NOMO-1 treated with dmso at 0.1 percent for 144 hours (cell line): ENCODE measurements around the gene DNAJB1.
A peak's percentile ranks its signal among the peaks of the same experiment; 100 is the strongest.

Source experiments
- DNase-seq: peaks from one replicate; lab custom pipeline; 2025; ENCODE audit not compliant: unreplicated experiment; lab: John Stamatoyannopoulos, UW

Gene DNAJB1

DNA sequence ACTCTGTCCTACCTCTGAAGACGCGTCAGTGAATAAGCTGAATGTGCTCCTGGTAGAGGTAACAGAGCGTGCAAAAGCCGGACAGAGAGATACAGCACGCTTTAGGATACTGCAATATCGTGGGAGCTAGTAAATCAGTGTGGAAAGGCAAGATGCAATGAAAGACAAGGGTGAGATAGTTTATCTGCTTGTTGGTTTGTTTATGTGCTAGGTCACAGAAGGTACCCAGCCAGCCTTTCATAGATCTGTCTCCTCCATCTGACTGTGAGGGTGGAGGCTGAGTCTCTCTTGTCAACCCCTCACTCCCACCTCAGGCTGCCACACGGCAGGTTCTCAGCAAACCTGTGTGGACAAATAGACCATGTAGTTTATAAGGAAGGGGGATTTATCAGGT lies 21.4 kb downstream of the DNAJB1 start:
- DNase-seq, result no peak

DNA sequence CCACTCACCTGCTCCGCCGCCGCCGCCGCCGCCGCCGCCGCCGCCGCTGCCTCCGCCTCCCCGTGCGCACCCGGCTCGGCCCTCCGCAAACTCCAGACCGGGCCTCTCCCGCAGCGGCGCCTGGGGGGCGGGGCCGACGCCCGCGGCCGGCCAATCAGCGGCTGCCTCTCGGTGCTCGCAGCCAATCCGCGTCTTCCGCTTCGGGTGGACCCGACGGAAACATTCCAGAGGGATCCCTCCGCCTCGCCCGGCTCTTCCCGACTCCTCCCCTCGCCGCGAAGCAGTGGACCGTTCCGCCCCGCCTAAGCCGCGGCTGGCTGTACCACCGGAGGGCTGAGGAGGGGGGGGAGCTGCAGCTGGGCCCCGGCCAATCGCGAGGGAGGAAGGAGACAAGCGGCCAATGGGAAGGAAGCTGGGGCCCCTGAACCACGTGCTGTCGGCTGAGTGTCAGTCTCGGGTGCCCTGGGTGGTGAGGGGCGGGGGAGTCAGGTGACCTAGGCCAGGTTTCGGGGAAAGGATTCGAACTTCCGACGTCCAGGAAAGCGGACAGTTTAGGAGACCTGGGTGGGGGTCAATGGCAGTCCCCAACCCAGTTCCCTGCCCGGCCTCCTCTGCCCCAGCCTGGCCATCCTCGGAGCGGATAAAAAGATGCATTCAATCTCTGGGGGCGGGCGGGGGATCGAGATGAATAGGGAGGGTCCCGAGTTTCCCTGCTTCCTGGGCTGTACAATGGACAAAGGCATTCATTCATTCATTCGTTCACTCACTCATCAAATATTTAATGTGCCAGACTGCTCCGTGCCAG lies 22.0 kb downstream of the DNAJB1 start, which contains the start of gene GIPC1:
Gene GIPC1 (minus strand): TSS at position 99 of the 805 bp plus-strand sequence. CDS start 13,151 bp downstream, outside the sequence.
- DNase-seq, result peak; percentile 90

DNA sequence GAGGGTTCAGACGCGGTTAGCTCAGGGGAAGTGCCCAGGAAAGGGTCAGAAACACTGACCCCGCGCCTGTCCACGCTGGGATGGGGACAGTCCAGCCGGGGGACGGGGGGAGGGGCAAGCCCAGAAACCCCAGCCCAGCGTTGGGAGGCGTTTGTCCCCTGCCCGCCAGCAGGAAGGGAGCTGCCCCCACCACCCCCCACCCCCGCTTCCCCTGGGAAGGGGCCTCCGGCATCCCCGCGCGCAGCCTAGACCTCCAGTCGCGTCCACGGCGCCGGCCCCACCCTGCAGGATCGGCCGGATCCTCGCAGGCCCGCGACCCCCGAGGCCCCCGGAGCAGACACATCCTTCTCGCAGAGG lies 22.5 kb downstream of the DNAJB1 start:
- DNase-seq, result no peak

DNA sequence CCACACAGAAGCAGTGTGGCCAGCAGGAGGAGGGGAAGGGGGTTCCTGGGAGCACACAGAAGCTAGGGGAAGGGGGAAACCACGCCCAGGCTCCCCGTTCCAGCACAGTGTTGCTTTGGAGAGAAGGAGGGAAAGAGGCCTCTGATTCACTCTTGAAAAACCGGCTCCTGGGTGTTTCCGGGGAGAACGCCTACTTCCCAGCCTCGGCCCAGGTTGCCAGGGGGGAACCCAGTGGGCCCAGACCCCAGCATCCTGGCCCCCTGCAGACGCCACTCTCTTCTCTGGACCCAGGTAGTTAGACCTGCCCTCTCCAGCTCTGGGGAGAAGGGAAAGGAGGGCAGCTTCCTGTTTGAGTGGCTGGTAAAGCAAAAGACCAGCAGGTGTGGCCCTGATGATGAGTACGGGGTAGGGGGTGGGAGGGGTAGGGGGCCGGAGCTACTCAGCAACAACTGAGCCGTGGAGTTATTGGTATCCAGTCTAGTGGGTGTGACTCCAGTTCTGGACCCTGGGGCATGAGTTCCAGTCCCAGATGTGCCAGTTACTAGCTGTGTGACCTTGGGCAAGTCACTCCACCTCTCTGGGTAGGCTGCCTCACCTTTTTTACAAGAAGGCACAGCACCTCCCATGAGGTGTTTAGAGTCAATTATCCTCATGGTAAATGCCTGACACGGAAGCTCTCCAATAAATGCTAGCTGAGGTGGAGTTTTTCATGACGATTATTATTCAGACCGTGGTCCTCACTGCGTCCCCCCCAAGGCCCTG lies 23.1 kb downstream of the DNAJB1 start:
- DNase-seq, result no peak

DNA sequence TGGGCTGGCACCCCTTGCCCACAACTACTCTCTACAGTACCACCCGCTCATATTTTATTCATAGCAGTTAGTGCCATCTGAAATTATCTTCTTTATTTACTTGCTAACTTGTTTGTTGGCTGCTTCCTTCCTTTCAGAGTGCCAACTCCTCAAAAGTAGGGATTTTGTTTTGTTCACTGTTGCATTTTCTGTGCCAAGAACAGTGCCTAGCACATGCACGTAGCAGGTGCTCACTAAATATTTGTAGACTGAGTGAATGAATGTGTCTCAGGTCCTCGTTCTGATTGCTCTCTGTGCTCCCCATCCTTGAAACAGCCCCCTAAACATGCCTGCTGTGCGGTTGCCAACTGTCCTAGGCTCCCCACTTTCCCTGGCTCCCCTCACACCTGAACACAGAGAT lies 23.8 kb downstream of the DNAJB1 start:
- no peak for DNase-seq

DNA sequence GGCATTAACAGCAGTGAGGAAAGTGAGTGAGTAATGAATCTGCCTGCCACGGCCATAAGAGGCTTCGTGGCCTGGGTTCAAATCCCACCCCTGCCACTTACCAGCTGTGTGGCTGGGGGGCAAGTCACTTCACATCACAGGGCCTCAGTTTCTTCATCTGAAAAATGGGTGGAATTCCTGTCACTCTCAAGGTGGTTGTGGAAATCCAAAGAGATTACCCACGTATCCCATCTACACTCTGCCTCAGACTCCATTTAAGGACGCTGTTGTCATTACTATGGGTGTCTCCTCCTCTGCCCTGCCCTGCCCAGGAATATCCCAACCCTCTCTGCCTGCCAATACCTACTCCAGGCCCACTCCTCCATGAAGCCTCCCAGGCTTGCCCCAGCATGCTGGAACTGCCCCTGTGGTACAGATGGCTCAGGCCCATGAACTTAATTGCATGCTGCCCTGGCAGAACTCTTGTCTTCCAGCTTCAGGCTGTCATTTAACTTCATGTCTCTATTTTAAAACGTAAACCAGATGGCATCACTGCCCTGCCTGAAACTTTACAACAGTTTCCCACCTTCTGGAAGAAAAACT lies 25.4 kb downstream of the DNAJB1 start:
- DNase-seq, result no peak

DNA sequence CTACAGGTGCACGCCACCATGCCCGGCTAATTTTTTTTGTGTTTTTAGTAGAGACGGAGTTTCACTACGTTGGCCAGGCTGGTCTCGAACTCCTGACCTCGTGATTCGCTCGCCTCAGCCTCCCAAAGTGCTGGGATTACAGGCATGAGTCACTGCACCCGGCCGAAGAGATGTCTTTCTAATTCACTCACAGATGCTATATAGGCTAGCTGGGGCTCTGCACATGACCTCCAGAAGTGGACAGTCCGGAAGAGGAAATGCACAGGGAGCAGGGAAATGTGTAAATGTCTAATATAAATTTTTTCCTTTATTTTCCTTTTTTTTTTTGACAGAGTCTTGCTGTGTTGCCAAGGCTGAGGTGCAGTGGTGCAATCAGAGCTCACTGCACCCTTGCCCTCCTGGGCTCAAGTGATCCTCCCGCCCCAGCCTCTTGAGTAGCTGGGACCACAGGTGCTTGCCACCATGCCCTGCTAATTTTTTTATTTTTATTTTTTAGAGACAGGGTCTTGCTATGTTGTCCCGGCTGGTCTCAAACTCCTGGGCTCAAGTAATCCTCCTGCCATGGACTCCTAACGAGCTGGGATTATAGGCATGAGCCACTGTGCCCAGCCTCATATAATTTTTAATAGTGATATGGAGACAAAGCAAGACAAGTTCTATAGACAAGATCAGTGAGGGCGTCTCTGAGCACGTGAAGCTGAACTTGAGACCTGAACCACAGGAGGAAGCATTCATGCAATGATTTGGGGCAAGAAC lies 30.6 kb downstream of the DNAJB1 start:
- DNase-seq, result no peak

DNA sequence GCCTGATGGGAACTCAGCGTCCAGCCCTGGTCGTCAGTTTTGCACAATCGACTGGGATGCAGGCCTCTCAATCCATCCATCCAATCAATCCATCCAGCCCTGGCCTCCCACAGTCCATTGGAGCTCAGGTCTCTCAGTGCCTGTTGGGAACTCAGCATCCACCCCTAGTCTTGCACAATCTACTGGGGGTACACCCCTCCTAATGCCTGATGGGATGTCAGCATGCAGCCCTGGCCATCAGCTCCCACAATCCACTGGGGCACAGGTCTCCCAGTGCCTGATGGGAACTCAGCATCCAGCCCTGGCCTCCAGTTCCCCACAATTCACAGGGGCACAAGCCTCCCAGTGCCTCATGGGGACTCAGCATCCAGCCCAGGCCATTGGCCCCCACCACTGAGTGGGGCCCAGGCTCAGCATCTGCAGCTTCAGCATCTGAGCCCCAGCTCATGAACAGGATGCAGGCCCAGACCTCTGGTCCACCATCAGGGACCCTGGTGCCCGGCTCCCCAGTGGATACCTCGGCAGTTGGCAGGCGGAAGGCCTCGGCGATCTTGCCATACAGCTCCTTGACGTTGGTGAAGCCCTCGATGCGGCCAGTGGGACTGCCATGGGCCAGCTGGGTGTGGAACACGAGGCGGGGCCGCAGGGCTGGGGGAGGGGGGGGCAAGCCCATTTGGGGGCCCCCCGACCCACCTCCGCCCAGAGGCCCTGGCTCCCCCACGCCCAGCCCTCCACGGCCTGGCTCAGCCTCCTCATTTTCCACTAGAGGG lies 35.8 kb downstream of the DNAJB1 start:
- DNase-seq, result no peak

DNA sequence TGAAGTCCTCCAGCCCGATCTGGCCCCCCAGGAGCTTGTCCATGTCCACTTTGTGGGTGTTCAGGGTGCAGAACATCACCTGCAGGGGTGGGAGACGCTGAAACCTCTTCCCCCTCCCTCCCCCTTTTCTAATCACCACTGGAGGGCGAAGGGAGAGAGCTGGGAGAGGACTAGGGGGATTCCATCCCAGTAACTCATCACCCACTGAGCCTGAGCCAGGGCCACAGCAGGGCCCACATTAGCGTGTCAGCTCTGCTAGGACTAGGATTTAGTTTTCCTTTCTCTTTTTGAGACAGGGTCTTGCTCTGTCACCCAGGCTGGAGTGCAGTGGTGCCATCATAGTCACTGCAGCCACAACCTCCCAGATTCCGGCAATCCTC lies 37.5 kb downstream of the DNAJB1 start:
- no peak for DNase-seq

DNA sequence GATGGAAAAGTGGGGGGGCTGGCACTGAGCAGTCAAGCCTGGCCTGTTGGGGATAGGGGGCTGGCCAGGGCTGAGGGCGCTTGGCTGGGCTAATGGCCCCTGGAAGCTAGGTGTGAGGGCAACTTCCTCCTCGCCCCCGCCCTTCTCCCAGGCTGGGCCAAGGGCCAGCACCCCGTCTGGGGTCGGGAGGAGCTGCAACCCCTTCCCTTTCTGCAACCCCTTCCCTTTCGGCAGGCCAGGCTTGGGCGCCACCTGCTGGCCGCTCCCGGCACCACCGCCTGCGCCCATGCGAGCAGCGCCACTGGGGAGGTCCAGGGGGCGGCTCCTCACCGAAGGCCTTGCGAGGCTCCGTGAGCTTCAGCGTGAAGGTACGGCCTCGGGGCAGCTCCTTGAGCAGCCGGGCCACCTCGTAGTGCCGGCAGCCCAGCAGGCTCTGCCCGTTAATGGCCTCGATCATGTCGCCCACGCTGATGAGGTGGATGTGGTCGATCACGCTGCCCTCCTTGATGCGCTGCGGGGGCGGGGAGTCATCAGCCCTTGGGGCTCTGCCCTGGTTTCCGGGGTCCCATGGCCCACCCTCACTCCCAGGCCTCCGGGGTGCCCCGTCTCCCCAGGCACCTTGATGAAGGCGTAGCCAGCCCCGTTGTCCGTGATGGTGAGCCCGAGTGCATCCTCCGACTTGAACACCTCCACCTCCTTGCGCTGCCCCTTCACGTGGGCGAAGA lies 38.1 kb downstream of the DNAJB1 start:
- no peak for DNase-seq

DNA sequence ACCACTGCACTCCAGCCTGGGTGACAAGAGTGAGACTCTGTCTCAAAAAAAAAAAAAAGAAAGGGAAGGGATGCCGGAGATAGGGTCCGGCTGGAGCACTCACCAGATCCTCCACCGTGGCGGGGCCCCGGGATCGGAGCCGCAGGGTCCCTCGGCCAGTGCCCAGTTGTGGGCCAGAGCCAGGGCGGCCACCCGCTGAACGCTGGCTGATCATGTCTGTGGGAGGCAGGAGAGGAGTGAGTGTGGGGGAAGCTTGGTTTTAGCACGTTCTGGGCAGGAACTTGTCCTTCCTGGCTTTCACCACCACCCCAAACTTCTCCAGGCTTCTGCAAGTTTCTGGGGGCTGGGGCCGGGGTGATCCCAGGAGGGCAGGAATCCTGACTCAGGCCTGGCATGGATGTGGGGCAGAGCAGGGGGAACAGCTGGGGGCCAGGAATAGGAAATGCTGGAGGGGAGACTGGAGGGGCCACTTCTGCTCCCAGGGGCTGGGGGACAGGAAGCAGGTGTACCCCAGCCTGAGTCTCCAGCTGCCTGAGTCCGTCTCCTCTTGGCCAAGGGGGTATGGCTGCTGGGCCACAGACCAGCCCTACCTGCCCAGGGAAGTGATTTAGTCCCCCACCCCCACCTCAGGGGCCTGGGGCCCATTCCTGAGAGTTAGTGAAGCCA lies 38.8 kb downstream of the DNAJB1 start:
- DNase-seq, result no peak

DNA sequence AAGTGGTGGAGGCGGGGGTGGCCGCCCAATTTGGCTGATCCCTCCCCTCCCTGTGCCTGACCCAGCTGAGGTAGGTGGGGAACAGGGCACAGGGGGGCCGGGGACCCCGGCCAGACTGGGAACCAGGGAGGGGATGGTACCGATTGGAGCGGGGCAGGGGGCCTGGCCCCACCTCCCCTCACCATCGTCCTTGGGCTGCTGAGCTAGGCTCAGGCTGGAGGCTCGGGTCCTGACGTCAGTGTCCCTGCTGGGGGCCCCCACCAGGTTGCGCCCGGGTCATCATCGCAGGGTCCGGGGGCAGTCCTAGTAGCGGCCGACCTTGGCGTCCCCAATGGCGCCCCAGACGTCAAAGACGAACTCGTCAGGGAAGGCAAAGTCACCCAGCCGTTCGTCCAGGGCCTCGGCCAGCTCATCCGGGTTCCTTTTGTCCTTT lies 40.1 kb downstream of the DNAJB1 start:
- no peak for DNase-seq

DNA sequence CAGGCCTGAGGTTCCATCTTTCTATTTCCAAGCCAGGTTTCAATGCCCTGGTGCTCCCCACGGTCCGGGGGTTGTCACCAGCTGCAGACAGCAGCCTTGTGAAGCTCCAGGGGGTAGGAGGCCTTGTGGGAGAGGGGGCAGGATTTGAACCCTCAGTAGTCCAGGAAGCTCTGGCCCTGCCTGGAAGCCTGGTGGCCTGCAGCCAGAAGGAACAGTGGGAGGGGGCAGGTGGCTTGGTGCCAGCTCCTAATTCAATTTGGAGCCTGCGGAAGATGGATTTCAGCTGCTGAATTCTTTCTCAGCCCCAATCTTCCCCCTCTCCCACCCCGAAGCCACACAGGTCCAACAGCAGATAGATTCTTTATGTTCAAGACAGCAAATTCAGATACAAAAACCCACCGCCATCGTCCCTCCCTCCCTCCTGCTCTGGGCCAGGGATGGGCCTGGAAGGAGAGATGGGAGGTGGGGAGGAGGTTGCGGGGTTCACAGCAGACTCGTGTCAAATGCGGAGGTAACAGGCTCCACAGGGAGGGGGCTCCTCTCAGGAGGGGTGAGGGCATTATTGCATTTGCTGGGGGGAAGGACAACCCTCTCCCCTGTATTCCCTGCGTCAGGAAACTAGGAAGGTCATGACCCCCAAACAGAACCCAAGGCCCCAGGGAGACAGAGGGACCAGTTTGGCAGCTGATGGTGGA lies 40.6 kb downstream of the DNAJB1 start:
- no peak for DNase-seq

DNA sequence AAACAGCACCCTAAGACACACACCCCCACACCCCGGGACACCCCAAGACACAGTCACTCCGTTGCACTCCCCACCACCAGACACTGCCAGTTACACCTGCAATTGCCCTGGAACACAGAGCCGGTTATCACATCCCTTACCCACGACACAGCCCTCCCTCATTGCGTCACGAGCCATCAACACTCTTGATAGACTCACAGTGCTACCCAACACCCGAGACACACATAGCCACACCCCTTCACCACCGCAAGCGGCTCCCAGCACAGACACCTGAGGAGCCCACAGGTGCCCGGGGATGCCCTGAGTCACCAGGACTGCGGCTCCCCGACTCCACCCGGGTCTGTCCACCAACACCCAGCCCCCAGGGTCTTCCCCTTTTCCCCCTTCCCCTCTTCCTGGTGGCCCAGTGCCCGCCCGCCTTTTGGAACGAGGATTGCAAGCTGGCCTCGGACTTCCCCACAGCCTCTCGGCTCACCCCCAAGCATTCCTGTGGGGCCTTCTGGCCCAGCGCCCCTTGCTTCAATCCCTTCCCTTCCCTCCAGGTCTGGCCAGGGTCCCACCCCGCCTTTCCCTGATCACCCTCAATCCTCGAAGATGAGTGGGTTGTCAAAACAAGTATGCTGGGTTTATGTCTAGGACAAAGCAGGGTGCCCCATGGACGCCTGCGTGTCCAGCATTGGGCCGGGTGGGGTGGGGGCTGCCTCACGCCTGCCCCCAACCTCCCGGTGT lies 41.4 kb downstream of the DNAJB1 start:
- DNase-seq, result peak; percentile 41

DNA sequence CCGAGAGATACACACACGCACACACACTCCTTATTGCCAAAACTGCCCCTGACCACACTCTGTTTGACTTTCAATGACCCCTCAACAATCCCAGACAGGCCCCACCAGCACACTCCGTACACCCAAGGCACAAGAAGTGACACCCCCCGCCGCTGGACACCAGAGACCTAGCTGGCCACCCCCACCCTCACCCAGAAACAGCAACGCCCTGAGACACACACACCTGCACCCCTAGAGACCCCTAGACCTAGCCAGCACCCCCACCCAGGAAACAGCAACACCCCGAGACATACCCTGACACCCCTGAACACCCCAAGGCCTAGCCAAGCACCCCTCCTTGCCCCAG lies 41.9 kb downstream of the DNAJB1 start:
- DNase-seq, result no peak

DNA sequence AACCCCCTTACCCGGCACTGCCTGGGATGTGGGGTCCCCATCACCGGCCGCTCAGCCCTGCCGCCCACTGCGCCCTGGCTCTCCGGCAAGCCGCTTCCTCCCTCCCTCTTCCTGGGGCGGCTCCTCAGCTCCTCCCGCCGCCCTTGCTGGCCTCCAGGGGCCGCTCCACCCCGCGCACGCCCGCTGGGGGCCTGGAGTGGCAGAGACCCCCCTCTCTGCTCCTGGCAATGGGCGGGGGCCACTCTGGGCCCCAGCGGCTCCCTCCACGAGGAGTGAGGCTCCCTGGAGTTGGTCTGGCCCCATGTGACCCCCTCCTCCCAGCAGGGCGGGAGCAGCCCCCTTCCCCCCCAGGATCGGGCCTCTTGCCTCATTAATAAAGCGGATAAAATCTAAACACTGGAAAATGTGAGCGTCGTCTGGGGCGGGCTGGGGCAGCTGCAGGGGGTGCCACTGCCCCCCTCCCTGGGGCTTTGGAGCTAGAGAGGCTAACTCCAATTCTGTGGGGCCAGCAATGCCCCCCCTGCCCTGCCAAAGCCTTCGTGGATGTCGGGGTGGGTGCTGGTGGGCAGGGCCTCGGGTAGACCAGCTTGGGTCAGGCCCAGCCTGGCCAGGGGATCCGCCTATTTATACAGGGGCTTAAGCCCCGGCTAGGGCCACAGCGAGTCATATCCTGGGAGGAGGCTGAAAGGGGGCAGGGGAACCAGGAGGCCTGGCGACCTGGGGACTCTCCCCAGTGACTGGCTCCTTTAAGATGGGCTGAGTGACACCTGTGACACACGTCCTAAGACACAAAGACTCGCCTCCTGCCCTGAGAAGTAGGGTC lies 42.7 kb downstream of the DNAJB1 start, which contains the start of gene PTGER1:
Gene PTGER1 (minus strand): TSS at position 104 of the 823 bp plus-strand sequence. CDS start 1,034 bp downstream, outside the sequence.
- no peak for DNase-seq

DNA sequence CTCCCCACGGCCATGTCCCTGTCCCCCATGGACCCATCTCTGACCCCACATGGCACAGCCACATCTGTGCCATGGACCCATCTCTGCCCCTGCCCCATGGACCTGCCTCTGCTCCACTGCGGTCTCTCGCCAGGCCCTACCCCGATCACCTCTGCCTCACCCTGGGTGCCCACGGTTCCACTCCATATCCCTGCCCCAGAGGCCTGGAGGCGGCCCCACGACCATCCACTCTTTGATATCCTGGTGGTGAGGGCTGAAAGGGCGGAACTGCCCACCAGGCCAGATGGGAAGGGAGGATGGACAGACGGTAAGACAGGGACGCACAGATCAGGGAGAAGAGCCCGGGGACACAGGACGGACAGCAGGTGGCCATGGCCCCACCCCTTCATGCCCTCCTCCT lies 43.4 kb downstream of the DNAJB1 start:
- DNase-seq, result no peak
